WERI-Rb-1 (cell line): ENCODE measurements around the gene CCDC159.
A peak's percentile ranks its signal among the peaks of the same experiment; 100 is the strongest.
"Not testable (repeated sequence)": the region's sequence is repeated elsewhere in the genome, so short reads cannot be mapped to it uniquely, and the experiment has no call there.

Experiments used
- DNase-seq: peaks from one replicate; pipeline ENCODE4 v3.0.0-alpha.2; 2020
- H3K27ac ChIP-seq: fragments of 250-450 bp; sonication (Bioruptor Pico); 2 replicates; pipeline ENCODE4 v1.5.1; 2020; ENCODE audit warnings: mild to moderate bottlenecking, moderate library complexity
- H3K27me3 ChIP-seq: fragments of 250-450 bp; sonication (Bioruptor Pico); 2 replicates; pipeline ENCODE4 v1.5.1; 2021; ENCODE audit warnings: mild to moderate bottlenecking, low read depth, moderate library complexity; ENCODE audit not compliant: insufficient read depth, severe bottlenecking
- H3K36me3 ChIP-seq: fragments of 250-450 bp; sonication (Bioruptor Pico); 2 replicates; pipeline ENCODE4 v1.5.1; 2020; ENCODE audit warnings: mild to moderate bottlenecking, moderate library complexity
- H3K4me3 ChIP-seq: 2 replicates; pipeline ENCODE4 v1.5.1; 2011; ENCODE audit warnings: low read depth, mild to moderate bottlenecking, control low read depth, low read length
- H3K9me3 ChIP-seq: fragments of 250-450 bp; sonication (Bioruptor Pico); 2 replicates; pipeline ENCODE4 v1.5.1; 2021; ENCODE audit warnings: mild to moderate bottlenecking, moderate library complexity; ENCODE audit not compliant: severe bottlenecking
- CTCF ChIP-seq: IDR thresholded peaks from 2 replicates; pipeline ENCODE4 v1.5.1; 2011; ENCODE audit warnings: low read depth, mild to moderate bottlenecking, control low read depth, inconsistent platforms, low read length

CCDC159 gene

GRCh38 chr19:11345122-11345803 is 1.1 kb upstream of the CCDC159 start:
- no peak for TF ChIP-seq CTCF
- no peak for DNase-seq
- H3K36me3 ChIP-seq: peaks cover 12% of the 10 kb centered on the region
- H3K4me3 ChIP-seq: peak overlapping the region; percentile 86
- H3K9me3 ChIP-seq: peaks cover 13% of the 10 kb centered on the region
- peak overlapping the region; percentile 60 for H3K27ac ChIP-seq
- no peaks in the 10 kb centered on the region for H3K27me3 ChIP-seq

- H3K27ac ChIP-seq: peak overlapping the region; percentile 77
- TF ChIP-seq CTCF: no peak
- peak; percentile 58 for DNase-seq
Measured at GRCh38 chr19:11347546-11348039, 1.3 kb downstream of the CCDC159 start.

GRCh38 chr19:11349171-11349570 is 2.9 kb downstream of the CCDC159 start:
- Histone ChIP-seq H3K27me3 (no peaks in the 10 kb centered on the region), H3K36me3 (no peaks in the 10 kb centered on the region), H3K4me3 (no peak overlapping the region), H3K27ac (no peak overlapping the region), H3K9me3 (peaks cover 13% of the 10 kb centered on the region)
- no peak for DNase-seq
- no peak for TF ChIP-seq CTCF

More at GRCh38 chr19:11347546-11348039, 1.3 kb downstream of the CCDC159 start:
- no peak overlapping the region for H3K4me3 ChIP-seq
- no peaks in the 10 kb centered on the region for H3K27me3 ChIP-seq
- peaks cover 13% of the 10 kb centered on the region for H3K9me3 ChIP-seq
- no peaks in the 10 kb centered on the region; the same call in 1 of the 2 replicates for H3K36me3 ChIP-seq

GRCh38 chr19:11354102-11354501 is 7.8 kb downstream of the CCDC159 start:
- H3K27ac ChIP-seq, H3K4me3 ChIP-seq, DNase-seq, H3K36me3 ChIP-seq, H3K27me3 ChIP-seq, H3K9me3 ChIP-seq: not testable (repeated sequence)

GRCh38 chr19:11355160-11356073 is 9.1 kb downstream of the CCDC159 start, which contains the start of gene PLPPR2:
TSS of gene PLPPR2 (plus strand) at chr19:11355432. CDS start at chr19:11357674, 2,242 bp downstream.
- peak within 1 kb of the TSS; percentile 62 for H3K27ac ChIP-seq
- H3K27me3 ChIP-seq: no peaks in the 10 kb centered on the region
- H3K36me3 ChIP-seq: peaks cover 10% of the 10 kb centered on the region; the same call in 1 of the 2 replicates
- H3K9me3 ChIP-seq: no peaks in the 10 kb centered on the region
- peak; percentile 97 for DNase-seq
- H3K4me3 ChIP-seq: peak within 1 kb of the TSS; percentile 53
- no peak for TF ChIP-seq CTCF

GRCh38 chr19:11356074-11356397 is 9.7 kb downstream of the CCDC159 start:
- Histone ChIP-seq H3K4me3 (peak overlapping the region; percentile 53), H3K27ac (no peak overlapping the region; the same call in 1 of the 2 replicates), H3K36me3 (peaks cover 16% of the 10 kb centered on the region), H3K27me3 (no peaks in the 10 kb centered on the region), H3K9me3 (no peaks in the 10 kb centered on the region)
- DNase-seq: no peak
- no peak for TF ChIP-seq CTCF
